Endodermal cell (in vitro differentiated cells): ENCODE measurements around the gene MEIG1. TPM values are rescaled to one million over a fixed set of nuclear protein-coding genes. Genes with fewer than 3 reads are reported as not detected.
A peak's percentile ranks its signal among the peaks of the same experiment; 100 is the strongest.

Experiments used
- DNase-seq: peaks from one replicate; pipeline ENCODE4 v3.0.0-alpha.2; 2017
- H3K27ac ChIP-seq: 2 replicates; pipeline ENCODE4 v1.5.1; 2013; ENCODE audit warnings: mild to moderate bottlenecking, low read depth, low read length, moderate library complexity
- H3K27me3 ChIP-seq: 2 replicates; pipeline ENCODE4 v1.6.1; 2013; ENCODE audit warnings: mild to moderate bottlenecking, low read length, moderate library complexity; ENCODE audit not compliant: insufficient read depth, control insufficient read depth, poor library complexity, severe bottlenecking
- H3K36me3 ChIP-seq: 2 replicates; pipeline ENCODE4 v1.7.0; 2013; ENCODE audit warnings: mild to moderate bottlenecking, low read length, moderate library complexity; ENCODE audit not compliant: control insufficient read depth, insufficient read depth
- H3K4me1 ChIP-seq: one replicate; pipeline ENCODE4 v1.7.0; 2013; ENCODE audit warnings: low read length; ENCODE audit not compliant: control insufficient read depth, insufficient read depth
- H3K4me3 ChIP-seq: 2 replicates; pipeline ENCODE4 v1.5.1; 2013; ENCODE audit warnings: mild to moderate bottlenecking, low read length, moderate library complexity
- H3K9ac ChIP-seq: 2 replicates; pipeline ENCODE4 v1.6.1; 2013; ENCODE audit warnings: mild to moderate bottlenecking, low read length, moderate library complexity; ENCODE audit not compliant: poor library complexity, severe bottlenecking; ENCODE audit errors: extremely low read depth
- H3K9me3 ChIP-seq: 2 replicates; pipeline ENCODE4 v1.6.1; 2013; ENCODE audit warnings: mild to moderate bottlenecking, low read length, moderate library complexity; ENCODE audit not compliant: control insufficient read depth
- H3K27ac Mint-ChIP-seq: 2 replicates; pipeline ENCODE4 v1.8.0; 2020; ENCODE audit warnings: mixed read lengths
- H3K27me3 Mint-ChIP-seq: 2 replicates; pipeline ENCODE4 v1.8.0; 2021; ENCODE audit warnings: mild to moderate bottlenecking, mixed read lengths; ENCODE audit not compliant: insufficient read depth
- H3K36me3 Mint-ChIP-seq: 2 replicates; pipeline ENCODE4 v1.8.0; 2020; ENCODE audit warnings: low read depth, mixed read lengths
- H3K4me1 Mint-ChIP-seq: 2 replicates; pipeline ENCODE4 v1.8.0; 2020; ENCODE audit warnings: mixed read lengths
- H3K4me3 Mint-ChIP-seq: 2 replicates; pipeline ENCODE4 v1.8.0; 2020; ENCODE audit warnings: mild to moderate bottlenecking, moderate library complexity, mixed read lengths
- H3K9me3 Mint-ChIP-seq: 2 replicates; pipeline ENCODE4 v1.8.0; 2020; ENCODE audit warnings: mild to moderate bottlenecking, mixed read lengths
- whole genome bisulfite sequencing, 2 experiments: methylation state at CpG; one replicate each; pipeline versions ENCODE4 v1.1.5 to v1.1.7; 2013; ENCODE audit warnings: missing lambda C conversion rate in 2 of 2, mixed read lengths in 1 of 2; ENCODE audit not compliant: insufficient coverage in 1 of 2, insufficient read length in 1 of 2; 5-methylcytosine and 5-hydroxymethylcytosine counted together
- long read RNA-seq, 4 experiments: library from polyadenylated mRNA in 2 of 4; library from RNA in 1 of 4; library from capped mRNA in 1 of 4; stranded (forward) in 3 of 4; unstranded in 1 of 4; transcript quantifications; one replicate each; pipeline ENCODE4 v2.0.0, GENCODE V29; 2020 to 2021; ENCODE audit warnings: inconsistent platforms in 1 of 4
- polyA plus RNA-seq, 2 experiments: library from polyadenylated mRNA; stranded (reverse); fragments of 50-300 nt; gene quantifications; one replicate each; pipeline ENCODE4 v1.2.3, GENCODE V29; 2013
- total RNA-seq, 2 donors: library from RNA; stranded (reverse); fragmentation: NEBNext Ultra II Directional in 1 of 2; extraction: Animal tissue kit (Norgen Biotek cat#: 25700) in 1 of 2; gene quantifications; 2 replicates in 1 of 2; 3 replicates in 1 of 2; pipeline ENCODE4 v1.2.1, GENCODE V29; 2021
- TF ChIP-seq, protein P1 (sequence below): fragments of 200-600 bp; sonication (generic); conservative IDR thresholded peaks from 2 replicates; pipeline ENCODE4 v1.5.0; 2021; ENCODE audit warnings: antibody characterized with exemption, mild to moderate bottlenecking

Gene MEIG1, protein sequence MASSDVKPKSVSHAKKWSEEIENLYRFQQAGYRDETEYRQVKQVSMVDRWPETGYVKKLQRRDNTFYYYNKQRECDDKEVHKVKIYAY
- under 1 TPM in 1 of 2 donors, not detected in 1; 0.46 TPM for total RNA-seq
- polyA plus RNA-seq (2013, experiment 1 of 2): 1.4 TPM
- polyA plus RNA-seq (2013, experiment 2 of 2): 0.70 TPM
- long read RNA-seq, experiment 1: 0 reads
- long read RNA-seq, experiment 2: 0 reads
- long read RNA-seq, experiment 3: 0 reads
- long read RNA-seq, experiment 4: 0 reads

DNA sequence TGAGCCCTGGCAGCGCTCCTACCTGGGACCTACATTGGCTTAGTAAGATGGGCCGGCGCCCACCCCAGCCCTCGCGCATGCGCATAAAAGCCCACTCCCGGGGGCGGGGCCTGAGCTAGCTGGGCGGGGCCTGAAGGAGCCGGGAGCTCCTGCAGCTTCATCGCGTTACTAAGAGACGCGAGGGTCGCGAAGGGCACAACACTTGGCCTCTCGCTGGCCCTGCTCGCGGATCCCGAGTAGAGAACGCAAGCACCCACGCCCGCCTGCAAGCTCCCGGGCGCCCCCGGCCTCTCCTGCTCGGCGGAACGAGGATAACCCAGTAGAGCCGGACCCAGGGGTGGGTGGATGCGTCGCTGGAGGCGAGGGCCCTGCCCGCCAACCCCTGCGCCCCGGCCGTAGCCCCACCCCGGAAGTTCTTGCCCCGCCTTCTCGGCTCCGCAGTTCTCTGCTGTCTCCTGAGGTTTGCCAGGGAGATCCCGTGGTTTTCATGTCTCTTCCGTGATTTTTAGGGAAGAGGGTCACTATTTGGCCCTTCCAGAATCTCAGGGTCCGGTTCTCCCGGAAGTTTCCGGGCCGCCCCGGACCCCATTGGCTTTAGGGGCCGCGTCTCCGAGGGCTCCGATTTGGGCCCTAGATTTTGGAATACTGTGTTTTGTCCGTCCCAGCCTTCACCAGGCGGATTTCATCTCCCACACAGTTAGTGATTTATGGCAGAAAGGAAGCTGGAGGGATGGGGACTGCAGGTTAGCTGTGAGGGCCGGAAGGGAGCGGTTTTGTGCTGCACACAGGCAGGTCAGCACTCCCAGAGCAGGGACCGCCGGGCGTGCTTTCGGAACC, at the start of gene MEIG1:
Gene MEIG1 (plus strand): TSS at position 168 of the 837 bp plus-strand sequence. CDS start 7,081 bp downstream, outside the sequence.
- Histone ChIP-seq H3K36me3 (no peaks in the 10 kb centered on the region), H3K27ac (peak within 1 kb of the TSS; percentile 96), H3K9me3 (no peaks in the 10 kb centered on the region), H3K4me1 (no peaks in the 10 kb centered on the region), H3K4me3 (peak within 1 kb of the TSS; percentile 87), H3K27me3 (peaks cover 29% of the 10 kb centered on the region), H3K9ac (peak within 1 kb of the TSS; percentile 68)
- H3K27ac Mint-ChIP-seq: peak within 1 kb of the TSS; percentile 97
- H3K27me3 Mint-ChIP-seq: peaks cover 36% of the 10 kb centered on the region
- DNase-seq: peak; percentile 99
- H3K36me3 Mint-ChIP-seq: no peaks in the 10 kb centered on the region
- 0% methylated on average over 25 to 60 of the region's 60 CpGs for WGBS, 2 experiments
- H3K4me1 Mint-ChIP-seq: peaks cover 5% of the 10 kb centered on the region
- TF ChIP-seq, protein P1, sequence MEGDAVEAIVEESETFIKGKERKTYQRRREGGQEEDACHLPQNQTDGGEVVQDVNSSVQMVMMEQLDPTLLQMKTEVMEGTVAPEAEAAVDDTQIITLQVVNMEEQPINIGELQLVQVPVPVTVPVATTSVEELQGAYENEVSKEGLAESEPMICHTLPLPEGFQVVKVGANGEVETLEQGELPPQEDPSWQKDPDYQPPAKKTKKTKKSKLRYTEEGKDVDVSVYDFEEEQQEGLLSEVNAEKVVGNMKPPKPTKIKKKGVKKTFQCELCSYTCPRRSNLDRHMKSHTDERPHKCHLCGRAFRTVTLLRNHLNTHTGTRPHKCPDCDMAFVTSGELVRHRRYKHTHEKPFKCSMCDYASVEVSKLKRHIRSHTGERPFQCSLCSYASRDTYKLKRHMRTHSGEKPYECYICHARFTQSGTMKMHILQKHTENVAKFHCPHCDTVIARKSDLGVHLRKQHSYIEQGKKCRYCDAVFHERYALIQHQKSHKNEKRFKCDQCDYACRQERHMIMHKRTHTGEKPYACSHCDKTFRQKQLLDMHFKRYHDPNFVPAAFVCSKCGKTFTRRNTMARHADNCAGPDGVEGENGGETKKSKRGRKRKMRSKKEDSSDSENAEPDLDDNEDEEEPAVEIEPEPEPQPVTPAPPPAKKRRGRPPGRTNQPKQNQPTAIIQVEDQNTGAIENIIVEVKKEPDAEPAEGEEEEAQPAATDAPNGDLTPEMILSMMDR: no peak
- H3K4me3 Mint-ChIP-seq: peak within 1 kb of the TSS; percentile 88
- peaks cover 7% of the 10 kb centered on the region for H3K9me3 Mint-ChIP-seq

DNA sequence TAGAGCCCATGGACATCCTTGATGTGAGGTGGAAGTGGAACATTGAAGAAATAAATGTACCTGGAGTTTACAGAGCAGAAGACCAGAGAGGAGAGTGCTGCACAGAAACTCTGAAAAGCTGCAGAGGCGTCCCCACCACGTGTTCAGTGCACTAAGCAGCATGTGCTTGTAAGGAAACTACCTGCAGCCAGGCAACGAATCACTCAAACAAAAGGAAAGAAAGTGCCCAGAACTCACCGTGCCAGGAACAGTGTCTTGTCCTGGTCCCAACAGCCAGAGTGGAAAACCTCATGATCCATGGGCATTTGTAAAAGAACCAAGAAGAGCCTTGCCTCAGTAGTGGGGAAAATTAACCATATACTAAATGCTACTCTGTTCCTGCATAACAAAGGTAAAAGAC, 48.2 kb upstream of the MEIG1 start:
- H3K27me3 ChIP-seq: no peaks in the 10 kb centered on the region
- H3K9me3 ChIP-seq: peaks cover 46% of the 10 kb centered on the region
- peaks cover 26% of the 10 kb centered on the region for H3K9me3 Mint-ChIP-seq
- H3K36me3 ChIP-seq: peaks cover 59% of the 10 kb centered on the region
- H3K27ac Mint-ChIP-seq: no peak overlapping the region
- no peak for DNase-seq
- H3K9ac ChIP-seq: no peak overlapping the region
- no peak overlapping the region for H3K27ac ChIP-seq
- H3K27me3 Mint-ChIP-seq: no peaks in the 10 kb centered on the region
- no peak overlapping the region for H3K4me3 ChIP-seq
- no peak overlapping the region for H3K4me3 Mint-ChIP-seq
- H3K4me1 Mint-ChIP-seq: no peaks in the 10 kb centered on the region
- no peaks in the 10 kb centered on the region for H3K4me1 ChIP-seq
- H3K36me3 Mint-ChIP-seq: peaks cover 94% of the 10 kb centered on the region
- TF ChIP-seq, protein P1: no peak
- 95 to 100% methylated on average over 3 to 4 of the region's 4 CpGs for WGBS, 2 experiments

DNA sequence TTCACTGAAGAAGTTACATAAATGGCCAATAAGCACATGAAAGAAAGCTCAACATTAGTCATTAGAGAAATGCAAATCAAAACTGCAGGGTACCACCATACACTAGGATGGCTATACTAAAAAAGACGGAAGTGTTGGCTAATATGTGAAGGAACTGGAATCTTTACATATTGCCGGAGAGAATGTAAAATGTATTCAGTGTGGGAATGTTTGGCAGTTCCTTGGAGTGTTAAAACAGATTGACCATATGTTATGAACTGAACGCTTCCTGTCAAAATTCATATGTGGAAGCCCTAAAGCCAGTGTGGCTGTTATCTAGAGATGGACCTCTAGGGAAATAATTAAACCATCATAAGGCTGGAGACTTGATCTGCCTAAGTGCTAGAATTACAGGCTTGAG, 47.4 kb upstream of the MEIG1 start:
- 94 to 97% methylated on average over 3 of the region's 3 CpGs for WGBS, 2 experiments

More for the DNA sequence above, 47.4 kb upstream of the MEIG1 start:
- Histone ChIP-seq H3K4me3 (no peak overlapping the region), H3K27me3 (no peaks in the 10 kb centered on the region), H3K9me3 (peaks cover 47% of the 10 kb centered on the region), H3K27ac (no peak overlapping the region), H3K9ac (no peak overlapping the region), H3K4me1 (no peaks in the 10 kb centered on the region), H3K36me3 (peaks cover 59% of the 10 kb centered on the region)
- Mint-ChIP-seq H3K27me3 (no peaks in the 10 kb centered on the region), H3K4me3 (no peak overlapping the region), H3K4me1 (no peaks in the 10 kb centered on the region), H3K36me3 (peaks cover 94% of the 10 kb centered on the region), H3K9me3 (peaks cover 34% of the 10 kb centered on the region), H3K27ac (no peak overlapping the region)
- DNase-seq: no peak
- TF ChIP-seq, protein P1: no peak
